ENCODE results near the gene FGFR2. TPM values are rescaled to one million over a fixed set of nuclear protein-coding genes. Genes with fewer than 3 reads are reported as not detected.

FGFR2 gene
- total RNA-seq, 4 donors from 2014 or later, result 0.11 to 0.31 (median 0.22) TPM; not detected in 1

GRCh38 chr10:121609426-121610380, 11.5 kb upstream of the FGFR2 start:
- no peak overlapping the region for H3K4me3 ChIP-seq
- no peak overlapping the region for H3K27ac ChIP-seq
- H3K27me3 ChIP-seq, result peaks cover 11 to 17% (median 15%) of the 10 kb centered on the region in 3 donors
- no peaks in the 10 kb centered on the region for H3K4me1 ChIP-seq
- H3K9me3 ChIP-seq, result no peaks in the 10 kb centered on the region
- H3K36me3 ChIP-seq, result no peaks in the 10 kb centered on the region
- TF ChIP-seq POLR2A (IDR thresholded peaks at IDR 0.05) (no peak), CTCF (IDR thresholded peaks at IDR 0.05 in 4 of 5, conservative IDR thresholded peaks at IDR 0.05 in 1 of 5) (no peak)
- ATAC-seq (no peak), DNase-seq (no peak)
- intact Hi-C loops (cut with DNase I; ENCODE audit: low total_unique reads) (loop anchor here (5.0 kb wide), 1 partner anchor 662 kb away; no protein-coding TSS in a partner anchor), in situ Hi-C loops (cut with MboI; ENCODE audit: low sequenced_read_pairs in 4 of 4) (loop anchor here (5.0 to 25.0 kb wide), 4 partner anchors 647 to 672 kb away; no protein-coding TSS in a partner anchor)

GRCh38 chr10:121608469-121609190, 10.4 kb upstream of the FGFR2 start:
- DNase-seq, result no peak
- intact Hi-C loops (cut with DNase I; ENCODE audit: low total_unique reads) (loop anchor here (5.0 kb wide), 1 partner anchor 661 kb away; no protein-coding TSS in a partner anchor), in situ Hi-C loops (cut with MboI; ENCODE audit: low sequenced_read_pairs in 4 of 4) (loop anchor here (5.0 to 25.0 kb wide), 4 partner anchors 646 to 671 kb away; no protein-coding TSS in a partner anchor)
- H3K27me3 ChIP-seq, result peaks cover 15 to 17% (median 16%) of the 10 kb centered on the region in 3 donors
- ATAC-seq, result no peak
- peak overlapping the region in 2 of 4 donors; percentile 16 to 28 for H3K4me3 ChIP-seq
- no peaks in the 10 kb centered on the region for H3K9me3 ChIP-seq
- TF ChIP-seq POLR2A (IDR thresholded peaks at IDR 0.05) (no peak), CTCF (IDR thresholded peaks at IDR 0.05 in 4 of 5, conservative IDR thresholded peaks at IDR 0.05 in 1 of 5) (peak; percentile 36 to 68 (median 58))
- H3K4me1 ChIP-seq, result no peaks in the 10 kb centered on the region
- no peaks in the 10 kb centered on the region for H3K36me3 ChIP-seq
- H3K27ac ChIP-seq, result no peak overlapping the region

- H3K27me3 ChIP-seq, result peaks cover 16 to 18% (median 17%) of the 10 kb centered on the region in 3 donors
- intact Hi-C loops (cut with DNase I; ENCODE audit: low total_unique reads) (loop anchor here (5.0 kb wide), 1 partner anchor 660 kb away; no protein-coding TSS in a partner anchor), in situ Hi-C loops (cut with MboI; ENCODE audit: low sequenced_read_pairs in 4 of 4) (loop anchor here (5.0 to 25.0 kb wide), 4 partner anchors 645 to 670 kb away; no protein-coding TSS in a partner anchor)
- no peak overlapping the region for H3K4me3 ChIP-seq
- DNase-seq, result no peak
- no peaks in the 10 kb centered on the region for H3K36me3 ChIP-seq
- no peaks in the 10 kb centered on the region for H3K4me1 ChIP-seq
- no peak for ATAC-seq
- TF ChIP-seq POLR2A (IDR thresholded peaks at IDR 0.05) (no peak), CTCF (IDR thresholded peaks at IDR 0.05 in 4 of 5, conservative IDR thresholded peaks at IDR 0.05 in 1 of 5) (no peak)
- H3K9me3 ChIP-seq, result no peaks in the 10 kb centered on the region
- H3K27ac ChIP-seq, result no peak overlapping the region
Measured at GRCh38 chr10:121607310-121608055, 9.2 kb upstream of the FGFR2 start.

- H3K4me3 ChIP-seq, result no peak overlapping the region
- in situ Hi-C loops (cut with MboI; ENCODE audit: low sequenced_read_pairs in 4 of 4) (loop anchor here (5.0 to 25.0 kb wide), 4 partner anchors 643 to 668 kb away; no protein-coding TSS in a partner anchor), intact Hi-C loops (cut with DNase I; ENCODE audit: low total_unique reads) (loop anchor here (5.0 kb wide), 1 partner anchor 658 kb away; no protein-coding TSS in a partner anchor)
- DNase-seq (no peak), ATAC-seq (no peak)
- TF ChIP-seq POLR2A (IDR thresholded peaks at IDR 0.05) (no peak), CTCF (IDR thresholded peaks at IDR 0.05 in 4 of 5, conservative IDR thresholded peaks at IDR 0.05 in 1 of 5) (no peak)
- no peak overlapping the region for H3K27ac ChIP-seq
- no peaks in the 10 kb centered on the region for H3K4me1 ChIP-seq
- H3K36me3 ChIP-seq, result no peaks in the 10 kb centered on the region
- peaks cover 23 to 28% (median 24%) of the 10 kb centered on the region in 3 donors for H3K27me3 ChIP-seq
- no peaks in the 10 kb centered on the region for H3K9me3 ChIP-seq
Measured at GRCh38 chr10:121605708-121606107, 7.5 kb upstream of the FGFR2 start.

Data from gastrocnemius medialis (tissue), 4 donors.